Ramos (cell line): ENCODE data around the gene DCP1A.

Source experiments
- in situ Hi-C: fragments of 300-500 bp; cut with MboI; formaldehyde crosslinking; loops from one replicate; pipeline ENCODE4 v1.14.3; 2022; ENCODE audit warnings: low sequenced_read_pairs; ENCODE audit not compliant: unreplicated experiment

The DCP1A gene

GRCh38 chr3:53252096-53252946 is 95.0 kb downstream of the DCP1A start:
- in situ Hi-C loops: no loop called here

DNA sequence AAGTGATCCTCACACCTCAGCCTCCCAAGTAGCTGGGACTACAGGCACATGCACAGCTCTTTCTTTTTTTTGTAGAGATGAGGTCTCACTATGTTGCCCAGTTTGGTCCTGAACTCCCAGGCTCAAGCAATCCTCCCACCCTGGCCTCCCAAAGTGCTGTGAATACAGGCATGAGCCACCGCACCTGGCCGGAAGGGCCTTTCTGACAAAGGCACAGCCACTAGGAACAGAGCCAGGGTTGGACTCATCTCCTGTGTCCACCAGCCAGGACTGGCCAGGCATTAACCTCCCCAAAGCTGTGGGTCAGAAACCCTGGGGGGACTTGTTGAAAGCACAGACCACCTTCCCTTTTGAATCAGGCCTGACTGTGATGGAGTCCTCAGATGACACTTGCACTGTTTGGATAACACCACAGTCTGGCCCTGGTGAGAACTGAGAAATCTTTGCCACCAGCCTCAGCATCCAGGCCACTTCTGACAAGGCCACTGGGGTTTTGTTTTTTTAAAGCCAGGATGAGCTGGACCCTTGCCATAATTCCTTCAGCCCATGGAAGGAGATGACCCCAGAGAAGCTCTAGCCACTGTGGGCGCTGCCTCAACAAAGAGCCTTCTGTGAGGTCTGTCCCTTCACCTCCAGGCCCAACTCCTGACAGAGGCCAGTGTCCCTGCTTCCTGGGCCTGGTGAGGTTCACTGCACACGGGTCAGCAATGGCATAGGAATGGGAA is 96.3 kb downstream of the DCP1A start:
- in situ Hi-C loops: no loop called here

DNA sequence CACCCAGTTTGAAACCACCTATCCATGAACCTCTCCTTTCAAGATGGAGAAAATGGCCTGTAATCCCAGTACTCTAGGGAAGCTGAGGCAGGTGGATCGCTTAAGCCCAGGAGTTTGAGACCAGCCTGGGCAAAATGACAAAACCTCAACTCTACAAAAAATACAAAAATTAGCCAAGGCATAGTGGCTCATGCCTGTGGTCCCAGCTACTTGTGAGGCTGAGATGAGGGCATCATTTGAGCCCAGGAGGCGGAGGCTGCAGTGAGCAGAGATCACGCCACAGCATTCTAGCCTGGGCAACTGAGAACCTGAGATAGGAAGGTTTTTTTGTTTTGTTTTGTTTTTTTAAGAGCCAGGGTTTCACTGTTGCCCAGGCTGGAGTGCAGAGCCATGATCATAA is 96.9 kb downstream of the DCP1A start:
- in situ Hi-C loops: no loop called here

DNA sequence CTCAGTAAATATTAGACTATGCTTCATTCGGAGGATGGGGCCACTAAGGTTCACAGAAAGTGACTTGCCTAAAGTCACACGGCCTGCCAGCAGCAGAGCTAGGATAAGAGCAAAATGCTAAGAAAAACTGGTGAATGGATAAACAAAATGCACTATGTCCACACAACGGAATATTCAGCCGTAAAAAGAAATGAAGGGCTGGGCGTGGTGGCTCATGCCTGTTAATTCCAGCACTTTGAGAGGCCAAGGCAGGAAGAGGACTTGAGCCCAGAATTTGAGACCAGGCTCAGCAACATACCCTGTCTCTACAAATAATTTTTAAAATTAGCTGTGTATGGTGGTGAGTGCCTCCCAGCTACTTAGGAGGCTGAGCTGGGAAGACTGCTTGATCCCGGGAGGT is 99.2 kb downstream of the DCP1A start:
- in situ Hi-C loops: no loop called here

- in situ Hi-C loops: no loop called here
These were observed 99.7 kb downstream of the DCP1A start for GRCh38 chr3:53247619-53248018.

- in situ Hi-C loops: no loop called here
These were observed 103.1 kb downstream of the DCP1A start for GRCh38 chr3:53244271-53244670.

DNA sequence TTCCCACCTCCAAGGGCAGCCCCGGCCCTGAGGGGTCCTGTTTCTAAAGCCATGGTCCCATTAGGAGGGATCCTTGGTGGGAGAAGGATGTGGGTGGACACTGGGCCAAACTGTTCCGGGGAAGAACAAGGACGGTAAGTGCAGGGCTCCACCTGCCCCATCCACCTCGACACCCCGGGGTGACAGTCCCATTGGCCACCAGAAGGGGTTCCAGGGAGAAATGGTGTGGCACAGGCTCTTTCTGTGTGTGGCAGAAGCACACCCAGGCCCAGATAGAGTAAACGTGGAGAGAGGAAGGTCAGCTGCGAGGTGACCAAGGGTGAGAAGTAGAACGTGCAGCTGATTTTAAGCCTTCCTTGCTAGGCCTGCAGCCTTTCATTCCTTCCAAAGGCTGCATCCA is 103.6 kb downstream of the DCP1A start:
- in situ Hi-C loops: no loop called here

DNA sequence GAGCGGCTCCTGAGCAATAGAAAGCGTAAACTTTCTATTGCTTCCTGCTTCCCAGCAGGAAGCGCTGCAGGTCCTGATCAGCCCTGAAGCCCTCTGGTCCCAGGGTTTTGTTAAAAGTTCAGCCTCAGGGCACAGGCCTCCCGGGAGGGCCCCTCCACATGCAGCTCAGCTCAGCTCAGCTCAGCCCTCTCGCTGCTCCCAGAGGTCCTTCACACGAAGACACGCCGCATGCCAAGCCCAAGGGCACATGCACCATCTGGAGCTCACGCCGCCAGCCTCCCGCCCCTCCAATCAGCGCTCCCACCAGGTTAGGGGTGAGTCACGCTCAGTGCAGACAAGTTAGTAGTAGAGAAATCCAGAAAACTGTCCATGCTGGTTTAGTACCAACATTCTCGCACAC is 104.2 kb downstream of the DCP1A start:
- in situ Hi-C loops: no loop called here

- in situ Hi-C loops: no loop called here
These were observed 104.7 kb downstream of the DCP1A start for GRCh38 chr3:53242642-53243041.

GRCh38 chr3:53242155-53242554 is 105.2 kb downstream of the DCP1A start:
- in situ Hi-C loops: no loop called here

- in situ Hi-C loops: no loop called here
These were observed 106.1 kb downstream of the DCP1A start for GRCh38 chr3:53240989-53241972.

DNA sequence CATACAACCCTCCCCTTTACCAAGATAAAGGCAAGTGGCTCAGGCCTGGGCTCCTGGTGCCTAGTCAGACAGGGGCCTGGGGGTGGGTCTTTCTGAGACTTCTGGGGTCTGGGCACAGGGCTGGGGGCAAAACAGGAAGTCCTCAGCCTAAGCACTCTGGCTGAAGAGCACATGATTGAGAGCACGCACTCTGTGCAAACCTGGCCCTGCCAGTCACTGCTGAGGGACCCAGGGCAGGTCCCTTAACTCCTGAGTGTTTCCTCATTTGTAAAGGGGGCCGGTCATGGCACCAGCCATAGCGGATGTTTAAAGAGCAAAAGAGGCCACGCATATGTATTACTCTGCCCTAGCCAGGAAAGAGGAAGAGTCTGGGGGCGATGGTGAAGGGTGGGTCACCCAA is 107.5 kb downstream of the DCP1A start:
- in situ Hi-C loops: no loop called here

- in situ Hi-C loops: no loop called here
These were observed 108.5 kb downstream of the DCP1A start for GRCh38 chr3:53238886-53239285.

DNA sequence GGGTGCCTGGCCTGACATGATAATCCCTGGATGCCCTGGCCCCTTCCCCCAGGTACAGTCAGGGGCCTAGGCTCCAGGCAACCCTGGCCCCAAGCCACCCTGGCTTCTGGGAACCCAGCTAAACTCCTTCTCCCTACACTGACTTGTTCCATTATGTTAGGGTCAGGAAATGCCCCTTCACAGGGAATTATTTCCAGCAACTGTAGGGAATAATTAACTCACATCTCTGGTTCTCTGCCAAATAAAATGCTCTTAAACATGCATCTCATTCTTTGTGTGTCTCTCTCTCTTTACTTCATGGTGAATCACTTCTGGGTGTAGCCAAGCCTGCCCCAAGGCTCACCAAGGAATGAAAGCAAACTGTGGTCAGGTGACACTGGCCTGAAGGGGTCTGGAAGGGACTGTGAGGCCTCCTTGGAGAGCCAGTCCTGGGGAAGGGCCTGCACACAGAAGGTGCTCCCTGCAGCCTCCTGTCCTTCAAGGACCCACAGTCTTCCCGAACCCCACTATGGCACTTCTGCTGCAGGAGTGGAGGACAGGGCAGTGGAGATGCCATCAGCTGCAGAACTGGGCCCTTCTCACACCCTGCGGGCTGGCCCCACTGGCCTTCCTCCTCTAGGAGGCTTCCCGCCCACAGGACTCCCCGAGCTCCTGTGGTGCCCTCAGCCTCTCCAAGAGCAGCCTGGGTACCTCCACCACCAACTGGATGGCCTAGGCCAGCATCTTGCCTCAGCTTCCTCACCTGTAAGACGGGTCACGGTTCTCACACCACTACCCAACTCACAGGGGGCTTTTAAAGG is 109.1 kb downstream of the DCP1A start:
- in situ Hi-C loops: no loop called here

- in situ Hi-C loops: no loop called here
These were observed 111.1 kb downstream of the DCP1A start for GRCh38 chr3:53236112-53236841.

DNA sequence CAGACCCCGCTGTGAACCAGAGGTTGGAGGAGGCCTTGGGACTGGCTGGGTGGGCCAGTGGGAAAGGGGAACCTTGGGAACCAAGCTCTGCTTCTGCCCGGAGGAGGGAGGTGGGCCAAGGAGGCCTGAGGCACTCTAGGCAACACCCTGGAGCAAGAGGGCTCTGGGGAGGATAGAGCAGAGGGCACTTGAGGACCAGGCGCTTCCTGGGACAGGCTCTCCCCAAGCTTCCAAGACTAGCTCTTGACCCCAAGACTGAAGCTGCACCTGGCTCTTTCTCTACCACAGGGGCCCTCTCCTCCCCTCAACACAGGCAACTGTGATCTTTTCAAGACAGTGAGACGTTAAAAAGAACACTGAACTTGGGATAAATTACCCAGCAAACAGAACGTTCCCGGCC is 111.8 kb downstream of the DCP1A start:
- in situ Hi-C loops: no loop called here

GRCh38 chr3:53234841-53235232 is 112.5 kb downstream of the DCP1A start:
- in situ Hi-C loops: no loop called here

DNA sequence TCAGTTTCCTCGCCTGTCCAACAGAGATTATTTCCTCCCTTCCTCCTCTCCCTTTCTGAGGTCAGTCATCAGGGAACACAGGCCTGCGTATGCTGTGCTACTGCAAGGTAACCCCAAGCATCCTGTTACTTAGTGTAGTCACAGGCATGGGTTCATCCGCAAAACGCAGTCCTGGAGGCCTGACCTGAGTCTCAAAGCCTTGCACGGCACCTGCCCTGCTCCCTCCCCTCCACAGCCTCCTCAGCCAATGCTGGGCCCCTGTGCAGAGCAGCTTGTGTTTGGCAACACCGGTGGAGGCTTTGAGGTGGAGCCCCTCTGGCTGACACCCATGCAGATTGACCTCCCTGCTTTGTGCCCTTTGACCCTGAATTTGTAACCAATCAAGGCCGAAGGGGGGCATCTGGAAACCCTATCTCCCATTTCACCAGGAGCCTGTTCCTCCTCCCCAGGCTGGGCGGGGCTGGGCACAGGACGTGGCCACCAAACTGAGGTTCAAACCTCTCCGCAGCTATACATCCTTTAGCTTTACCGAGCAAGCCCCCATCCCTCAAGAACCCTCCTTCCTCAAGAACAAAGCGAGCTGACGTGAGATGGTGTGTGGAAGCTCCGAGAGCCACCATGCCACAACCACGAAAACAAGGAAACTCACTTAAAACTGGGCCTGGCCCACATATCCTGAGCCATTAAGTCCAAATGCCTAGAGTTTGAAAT is 113.1 kb downstream of the DCP1A start:
- in situ Hi-C loops: no loop called here
